ENCODE measurements around the gene RPS24. TPM values are rescaled to one million over a fixed set of nuclear protein-coding genes. Genes with fewer than 3 reads are reported as not detected.

The RPS24 gene
- total and polyA plus RNA-seq, 10 of the 15 experiments (the other 5 are each of a cell fraction or from before 2014, with no cell fraction given), result 1,343 to 7,285 (median 2,230) TPM

GRCh38 chr10:78029269-78030226, 4.1 kb upstream of the RPS24 start, which contains the start of gene POLR3A:
Gene POLR3A, minus strand, starts transcription at chr10:78029515. Its CDS starts 108 bp downstream, at chr10:78029407.
- intact Hi-C loops (cut with micrococcal nuclease; ENCODE audit: unreplicated experiment) (loop anchor here (5.0 kb wide), 1 partner anchor 182 kb away; no protein-coding TSS in a partner anchor), in situ Hi-C loops (cut with MboI) (no loop called here)
- ATAC-seq (peak; percentile 74), DNase-seq (ENCODE audit: low read depth, low spot score) (peak; percentile 82), FAIRE-seq (peak; percentile 65)
- Histone ChIP-seq H3K9me3 (replicated peaks; ENCODE audit: control insufficient read depth, insufficient read depth, low read length) (no peaks in the 10 kb centered on the region), H4K20me1 (ENCODE audit: control insufficient read depth, insufficient read depth) (no peaks in the 10 kb centered on the region), H3K79me2 (ENCODE audit: control insufficient read depth, insufficient read depth, low read length) (peaks cover 28% of the 10 kb centered on the region), H2AFZ (ENCODE audit: control insufficient read depth, low read depth, low read length) (peak within 1 kb of the TSS; percentile 97), H3K27me3 (replicated peaks in 1 of 2; ENCODE audit: control insufficient read depth in 2 of 2, insufficient read depth in 2 of 2, low read length in 1 of 2) (no peaks in the 10 kb centered on the region), H3K9ac (ENCODE audit: control insufficient read depth, insufficient read depth, low read length) (peak within 1 kb of the TSS; percentile 97), H3K36me3 (ENCODE audit: control insufficient read depth in 2 of 2, insufficient read depth in 2 of 2, low read length in 1 of 2) (peaks cover 0 to 15% of the 10 kb centered on the region in 2 experiments; a peak in 3 of 4 replicates), H3K4me1 (ENCODE audit: control insufficient read depth, insufficient read depth, low read length) (peaks cover 9% of the 10 kb centered on the region; the same call in 1 of the 2 replicates), H3K4me3 (peak within 1 kb of the TSS; percentile 97), H3K4me2 (ENCODE audit: control insufficient read depth, insufficient read depth) (peak within 1 kb of the TSS; percentile 74), H3K27ac (ENCODE audit: control insufficient read depth, insufficient read depth) (peak within 1 kb of the TSS; percentile 92)
- POLR2A ChIA-PET, result interaction anchor here (0.6 kb wide), 1 partner anchor 288 kb away, joined by 3 read pairs; no protein-coding TSS in a partner anchor
- under 1% methylated on average over 34 of the region's 35 CpGs for WGBS (ENCODE audit: insufficient coverage, insufficient replicate concordance, low lambda C conversion rate, missing lambda C conversion rate)
- no TSS peak for BruUV-seq (replicated peaks)
- CTCF ChIA-PET, result interaction anchor here (0.6 to 1.2 kb wide), 13 partner anchors 10 to 1254 kb away, joined by 3 to 16 read pairs (median 3); no protein-coding TSS in a partner anchor
- SMC1A ChIA-PET (ENCODE audit: uncharacterized antibody, unreplicated experiment), result interaction anchor here (1.0 to 1.9 kb wide), 3 partner anchors 13 to 185 kb away, joined by 3 to 7 read pairs (median 4); no protein-coding TSS in a partner anchor
- RAD21 ChIA-PET (ENCODE audit: unreplicated experiment), result interaction anchor here (0.7 to 1.0 kb wide), 5 partner anchors 10 to 1064 kb away, joined by 3 to 6 read pairs (median 3); no protein-coding TSS in a partner anchor
- TF ChIP-seq BCLAF1 (IDR thresholded peaks at IDR 0.05) (no peak), BACH1 (IDR thresholded peaks at IDR 0.05; ENCODE audit: borderline replicate concordance) (no peak), USF1 (IDR thresholded peaks at IDR 0.05; ENCODE audit: borderline replicate concordance, extremely low read length, insufficient read depth, low read depth, low read length) (peak; percentile 92), CBFB (IDR thresholded peaks at IDR 0.05; ENCODE audit: low read depth) (peak; percentile 87), MEF2B (IDR thresholded peaks at IDR 0.05; ENCODE audit: partially characterized antibody, poor library complexity, severe bottlenecking) (no peak), MXI1 (IDR thresholded peaks at IDR 0.05; ENCODE audit: low read depth, low read length) (peak; percentile 81), NR2C1 (IDR thresholded peaks at IDR 0.05) (0 out of 2 replicates have a peak, but pooled peaks have one; percentile 9)
- TF ChIP-seq, protein P1, sequence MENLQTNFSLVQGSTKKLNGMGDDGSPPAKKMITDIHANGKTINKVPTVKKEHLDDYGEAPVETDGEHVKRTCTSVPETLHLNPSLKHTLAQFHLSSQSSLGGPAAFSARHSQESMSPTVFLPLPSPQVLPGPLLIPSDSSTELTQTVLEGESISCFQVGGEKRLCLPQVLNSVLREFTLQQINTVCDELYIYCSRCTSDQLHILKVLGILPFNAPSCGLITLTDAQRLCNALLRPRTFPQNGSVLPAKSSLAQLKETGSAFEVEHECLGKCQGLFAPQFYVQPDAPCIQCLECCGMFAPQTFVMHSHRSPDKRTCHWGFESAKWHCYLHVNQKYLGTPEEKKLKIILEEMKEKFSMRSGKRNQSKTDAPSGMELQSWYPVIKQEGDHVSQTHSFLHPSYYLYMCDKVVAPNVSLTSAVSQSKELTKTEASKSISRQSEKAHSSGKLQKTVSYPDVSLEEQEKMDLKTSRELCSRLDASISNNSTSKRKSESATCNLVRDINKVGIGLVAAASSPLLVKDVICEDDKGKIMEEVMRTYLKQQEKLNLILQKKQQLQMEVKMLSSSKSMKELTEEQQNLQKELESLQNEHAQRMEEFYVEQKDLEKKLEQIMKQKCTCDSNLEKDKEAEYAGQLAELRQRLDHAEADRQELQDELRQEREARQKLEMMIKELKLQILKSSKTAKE (IDR thresholded peaks at IDR 0.05; ENCODE audit: low read depth, poor library complexity, severe bottlenecking), result no peak
- TF ChIP-seq, protein P2, sequence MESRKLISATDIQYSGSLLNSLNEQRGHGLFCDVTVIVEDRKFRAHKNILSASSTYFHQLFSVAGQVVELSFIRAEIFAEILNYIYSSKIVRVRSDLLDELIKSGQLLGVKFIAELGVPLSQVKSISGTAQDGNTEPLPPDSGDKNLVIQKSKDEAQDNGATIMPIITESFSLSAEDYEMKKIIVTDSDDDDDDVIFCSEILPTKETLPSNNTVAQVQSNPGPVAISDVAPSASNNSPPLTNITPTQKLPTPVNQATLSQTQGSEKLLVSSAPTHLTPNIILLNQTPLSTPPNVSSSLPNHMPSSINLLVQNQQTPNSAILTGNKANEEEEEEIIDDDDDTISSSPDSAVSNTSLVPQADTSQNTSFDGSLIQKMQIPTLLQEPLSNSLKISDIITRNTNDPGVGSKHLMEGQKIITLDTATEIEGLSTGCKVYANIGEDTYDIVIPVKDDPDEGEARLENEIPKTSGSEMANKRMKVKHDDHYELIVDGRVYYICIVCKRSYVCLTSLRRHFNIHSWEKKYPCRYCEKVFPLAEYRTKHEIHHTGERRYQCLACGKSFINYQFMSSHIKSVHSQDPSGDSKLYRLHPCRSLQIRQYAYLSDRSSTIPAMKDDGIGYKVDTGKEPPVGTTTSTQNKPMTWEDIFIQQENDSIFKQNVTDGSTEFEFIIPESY (IDR thresholded peaks at IDR 0.05), result no peak
- TF ChIP-seq, protein P3, sequence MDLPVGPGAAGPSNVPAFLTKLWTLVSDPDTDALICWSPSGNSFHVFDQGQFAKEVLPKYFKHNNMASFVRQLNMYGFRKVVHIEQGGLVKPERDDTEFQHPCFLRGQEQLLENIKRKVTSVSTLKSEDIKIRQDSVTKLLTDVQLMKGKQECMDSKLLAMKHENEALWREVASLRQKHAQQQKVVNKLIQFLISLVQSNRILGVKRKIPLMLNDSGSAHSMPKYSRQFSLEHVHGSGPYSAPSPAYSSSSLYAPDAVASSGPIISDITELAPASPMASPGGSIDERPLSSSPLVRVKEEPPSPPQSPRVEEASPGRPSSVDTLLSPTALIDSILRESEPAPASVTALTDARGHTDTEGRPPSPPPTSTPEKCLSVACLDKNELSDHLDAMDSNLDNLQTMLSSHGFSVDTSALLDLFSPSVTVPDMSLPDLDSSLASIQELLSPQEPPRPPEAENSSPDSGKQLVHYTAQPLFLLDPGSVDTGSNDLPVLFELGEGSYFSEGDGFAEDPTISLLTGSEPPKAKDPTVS (IDR thresholded peaks at IDR 0.05; ENCODE audit: low read depth, low read length), result 0 out of 2 replicates have a peak, but pooled peaks have one; percentile 10

Measured in GM12878 (cell line).